Astrocyte of the cerebellum (primary cell): ENCODE measurements around the gene GPC1.

Experiments used
- DNase-seq: peaks from one replicate; pipeline ENCODE4 v3.0.0-alpha.2; 2011; ENCODE audit warnings: low read depth
- H3K4me3 ChIP-seq: 2 replicates; pipeline ENCODE4 v1.5.1; 2011; ENCODE audit warnings: mild to moderate bottlenecking, low read depth, low read length, moderate library complexity
- in situ Hi-C: cut with HindIII; loops from 2 replicates; pipeline ENCODE4 v1.10.0; 2017; ENCODE audit warnings: low sequenced_read_pairs
- TF ChIP-seq, protein P1 (sequence below): IDR thresholded peaks from 2 replicates; pipeline ENCODE4 v1.5.1; 2012; ENCODE audit warnings: low read length, low read depth, moderate library complexity, mild to moderate bottlenecking; ENCODE audit errors: missing control alignments

The GPC1 gene

DNA sequence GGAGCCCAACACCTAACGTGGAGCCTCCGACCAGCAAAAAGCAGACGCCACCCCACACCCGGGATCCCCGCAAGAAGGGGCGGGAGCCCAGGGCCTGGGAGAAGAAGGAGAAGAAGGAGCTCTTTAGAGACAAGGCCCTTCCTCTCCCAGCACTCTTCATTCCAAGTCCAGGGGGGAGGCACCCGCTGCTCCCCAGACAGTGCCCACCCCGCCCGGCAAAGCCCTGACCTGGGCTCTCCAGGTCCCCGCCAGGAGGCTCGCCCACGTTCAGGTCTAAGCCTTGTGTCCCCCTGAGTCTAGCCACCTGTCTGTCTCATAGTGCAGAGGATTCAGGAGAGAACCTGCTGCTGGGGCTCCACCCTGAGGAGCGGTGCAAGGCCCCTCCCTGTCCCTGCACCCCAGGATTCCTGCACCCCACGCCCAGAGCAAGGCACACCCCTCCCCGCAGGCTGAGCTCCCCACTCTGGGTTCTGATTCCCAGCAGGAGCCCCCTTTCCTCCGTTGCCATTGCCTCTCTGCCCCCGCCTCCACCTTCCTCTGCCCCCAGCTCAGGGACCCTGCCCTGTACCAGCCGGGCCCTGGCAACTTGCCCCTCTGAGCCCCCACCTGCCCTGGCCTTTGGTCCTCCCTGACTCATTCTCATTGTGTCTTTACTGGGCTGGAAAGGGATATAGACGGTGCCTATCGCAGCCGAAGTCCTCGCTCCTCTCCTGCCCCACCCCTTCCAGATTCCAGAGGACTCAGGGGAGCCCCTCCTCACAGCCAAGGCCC, 33.5 kb upstream of the GPC1 start:
- no peak overlapping the region for H3K4me3 ChIP-seq
- no peak for DNase-seq
- TF ChIP-seq, protein P1, sequence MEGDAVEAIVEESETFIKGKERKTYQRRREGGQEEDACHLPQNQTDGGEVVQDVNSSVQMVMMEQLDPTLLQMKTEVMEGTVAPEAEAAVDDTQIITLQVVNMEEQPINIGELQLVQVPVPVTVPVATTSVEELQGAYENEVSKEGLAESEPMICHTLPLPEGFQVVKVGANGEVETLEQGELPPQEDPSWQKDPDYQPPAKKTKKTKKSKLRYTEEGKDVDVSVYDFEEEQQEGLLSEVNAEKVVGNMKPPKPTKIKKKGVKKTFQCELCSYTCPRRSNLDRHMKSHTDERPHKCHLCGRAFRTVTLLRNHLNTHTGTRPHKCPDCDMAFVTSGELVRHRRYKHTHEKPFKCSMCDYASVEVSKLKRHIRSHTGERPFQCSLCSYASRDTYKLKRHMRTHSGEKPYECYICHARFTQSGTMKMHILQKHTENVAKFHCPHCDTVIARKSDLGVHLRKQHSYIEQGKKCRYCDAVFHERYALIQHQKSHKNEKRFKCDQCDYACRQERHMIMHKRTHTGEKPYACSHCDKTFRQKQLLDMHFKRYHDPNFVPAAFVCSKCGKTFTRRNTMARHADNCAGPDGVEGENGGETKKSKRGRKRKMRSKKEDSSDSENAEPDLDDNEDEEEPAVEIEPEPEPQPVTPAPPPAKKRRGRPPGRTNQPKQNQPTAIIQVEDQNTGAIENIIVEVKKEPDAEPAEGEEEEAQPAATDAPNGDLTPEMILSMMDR, result no peak
- in situ Hi-C loops, result no loop called here

DNA sequence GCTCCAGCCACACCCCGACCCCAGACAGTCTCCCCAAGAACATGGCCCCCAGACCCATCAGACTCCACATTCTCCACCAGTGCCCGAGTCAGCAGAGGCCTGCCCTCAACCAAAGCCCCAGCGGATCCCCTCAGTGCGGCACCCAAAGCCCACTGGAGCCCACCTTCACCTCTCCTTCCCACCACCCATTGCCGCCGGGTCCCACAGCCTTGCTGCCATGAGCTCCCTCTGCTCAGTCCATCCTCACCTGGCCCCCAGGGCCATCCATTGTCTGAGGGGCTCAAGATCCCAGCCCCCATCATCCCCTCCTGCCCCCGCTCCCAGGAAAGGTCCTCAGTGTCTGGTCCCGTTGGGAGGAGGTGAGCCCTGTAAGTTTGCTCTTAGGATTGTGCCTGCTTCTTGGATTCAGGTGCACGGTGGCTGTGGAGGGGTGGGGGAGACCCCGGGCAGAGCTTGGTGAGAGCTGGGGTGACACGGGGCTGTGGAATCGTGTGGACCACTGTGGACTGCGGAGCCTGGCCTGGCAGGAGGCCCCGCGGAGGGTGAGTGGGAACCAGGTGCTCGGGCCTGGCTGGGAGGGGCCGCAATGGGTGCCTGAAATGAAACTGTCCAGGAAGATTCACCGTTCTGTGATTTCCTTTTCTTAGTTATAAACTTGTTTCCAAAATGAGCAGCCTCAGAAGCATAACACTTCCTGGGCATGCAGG, 32.7 kb upstream of the GPC1 start:
- TF ChIP-seq, protein P1, result no peak
- no peak overlapping the region for H3K4me3 ChIP-seq
- DNase-seq, result no peak
- in situ Hi-C loops, result no loop called here

GRCh38 chr2:240403396-240404104, 31.9 kb upstream of the GPC1 start:
- in situ Hi-C loops, result no loop called here
- TF ChIP-seq, protein P1, result no peak
- DNase-seq, result no peak
- H3K4me3 ChIP-seq, result no peak overlapping the region

DNA sequence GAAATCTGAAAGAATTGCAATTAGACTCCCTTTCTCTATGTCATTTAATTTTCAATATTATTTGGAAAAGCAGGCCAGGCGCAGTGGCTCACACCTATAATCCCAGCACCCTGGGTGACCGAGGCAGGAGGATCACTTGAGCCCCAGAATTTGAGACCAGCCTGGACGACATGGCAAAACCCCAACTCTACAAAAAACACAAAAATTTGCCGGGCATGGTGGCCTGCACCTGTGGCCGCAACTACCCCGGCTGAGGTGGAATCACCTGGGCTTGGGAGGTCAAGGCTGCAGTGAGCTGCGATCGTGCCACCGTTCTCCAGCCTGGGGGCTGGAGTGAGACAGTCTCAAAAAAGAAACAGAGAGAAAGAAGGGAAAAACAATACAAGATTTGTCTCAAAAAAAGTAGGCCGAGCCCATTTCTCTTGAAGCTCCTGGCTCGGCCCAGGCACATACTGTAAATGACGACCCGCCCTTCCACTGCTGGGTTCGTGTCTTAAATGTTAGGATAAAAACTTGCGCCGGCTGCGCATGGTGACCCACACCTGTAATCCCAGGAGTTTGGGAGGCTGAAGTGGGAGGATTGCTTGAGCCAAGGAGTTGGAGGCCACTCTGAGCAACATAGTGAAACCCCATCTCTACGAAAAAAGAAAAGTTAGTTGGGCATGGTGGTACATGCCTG, 31.1 kb upstream of the GPC1 start:
- in situ Hi-C loops, result no loop called here
- DNase-seq, result no peak
- TF ChIP-seq, protein P1, result no peak
- no peak overlapping the region for H3K4me3 ChIP-seq

DNA sequence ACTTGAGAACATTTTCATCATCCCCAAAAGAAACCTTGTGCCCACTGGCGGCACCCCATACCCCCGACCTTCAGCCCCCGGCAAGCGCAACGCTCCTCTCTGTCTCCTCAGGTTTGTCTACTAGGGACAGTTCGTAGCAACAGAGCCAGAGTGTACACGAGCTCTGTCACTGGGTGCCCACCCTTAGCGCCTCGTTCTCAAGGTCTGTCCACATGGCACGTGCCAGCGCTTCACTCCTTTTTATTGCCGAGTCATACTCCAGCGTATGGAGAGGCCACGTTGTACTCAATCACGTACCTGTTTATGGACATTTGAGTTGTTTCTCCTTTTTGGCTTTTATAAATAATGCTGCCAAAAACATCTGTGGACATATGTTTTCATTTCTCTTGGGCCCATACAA, 30.3 kb upstream of the GPC1 start:
- DNase-seq, result no peak
- TF ChIP-seq, protein P1, result no peak
- in situ Hi-C loops, result no loop called here
- no peak overlapping the region for H3K4me3 ChIP-seq

DNA sequence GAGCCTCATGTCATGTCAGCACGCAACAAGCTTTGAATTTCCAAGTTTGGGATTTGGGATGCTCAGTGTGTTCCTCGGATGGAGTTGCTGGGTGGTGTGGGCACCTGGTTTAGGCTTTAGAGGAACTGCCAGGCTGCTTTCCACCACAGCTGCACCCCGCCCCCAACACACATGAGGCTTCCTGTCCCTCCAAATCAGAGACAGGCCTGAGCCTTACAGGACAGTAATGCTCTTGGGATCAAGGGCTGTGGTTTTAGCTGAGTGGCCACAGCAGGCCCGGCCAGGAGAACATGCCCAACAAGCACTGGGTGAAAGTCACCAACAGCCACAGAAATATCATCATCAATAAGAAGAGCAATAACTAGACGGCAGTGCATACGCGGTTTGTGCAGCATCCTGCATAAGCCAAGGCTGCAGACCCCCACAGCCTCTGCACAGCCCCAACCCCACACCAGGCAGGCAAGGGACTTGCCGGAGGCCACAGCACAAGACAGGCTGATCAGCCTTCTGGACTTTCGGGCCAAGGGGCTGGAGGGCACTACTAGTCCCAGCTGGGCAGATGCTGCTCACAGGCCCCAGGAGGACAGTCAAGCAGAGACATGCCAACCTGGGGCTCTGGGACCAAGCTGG, 29.7 kb upstream of the GPC1 start:
- in situ Hi-C loops, result no loop called here
- DNase-seq, result no peak
- H3K4me3 ChIP-seq, result no peak overlapping the region
- TF ChIP-seq, protein P1, result no peak
